GM23338 (cell line): ENCODE data around the gene ZNF740.
"Not testable (repeated sequence)": the region's sequence is repeated elsewhere in the genome, so short reads cannot be mapped to it uniquely, and the experiment has no call there.

Source experiments
- CREB1 ChIP-seq: fragments of 250-450 bp; sonication (Bioruptor Pico); IDR thresholded peaks from 2 replicates; pipeline ENCODE4 v1.5.0; 2020; ENCODE audit warnings: low read depth, mild to moderate bottlenecking, moderate library complexity
- CTCF ChIP-seq, 2 experiments: fragments of 200-600 bp in 1 of 2; sonication (generic) in 1 of 2; conservative IDR thresholded peaks; 2 replicates each; pipeline versions ENCODE4 v1.5.1 to v1.6.1; 2016 to 2017; ENCODE audit warnings: antibody characterized with exemption in 2 of 2, low read depth in 2 of 2, mild to moderate bottlenecking in 2 of 2, moderate library complexity in 1 of 2
- EZH2 ChIP-seq: fragments of 200-600 bp; sonication (generic); IDR thresholded peaks from one replicate; pipeline ENCODE4 v1.8.0; 2017; ENCODE audit warnings: antibody characterized with exemption, mild to moderate bottlenecking, low read depth; ENCODE audit not compliant: unreplicated experiment
- EZH2phosphoT487 ChIP-seq: fragments of 200-600 bp; sonication (generic); IDR thresholded peaks from one replicate; pipeline ENCODE4 v1.8.1; 2018; ENCODE audit warnings: antibody characterized with exemption; ENCODE audit not compliant: unreplicated experiment
- JUNB ChIP-seq: IDR thresholded peaks from one replicate; pipeline ENCODE4 v1.6.1; 2016; ENCODE audit warnings: antibody characterized with exemption; ENCODE audit not compliant: unreplicated experiment
- NANOG ChIP-seq: IDR thresholded peaks from 2 replicates; pipeline ENCODE4 v1.6.1; 2016; ENCODE audit warnings: antibody characterized with exemption, borderline replicate concordance
- POLR2AphosphoS5 ChIP-seq: IDR thresholded peaks from 2 replicates; pipeline ENCODE4 v1.6.1; 2016; ENCODE audit warnings: antibody characterized with exemption, low read depth
- STAT1 ChIP-seq: IDR thresholded peaks from one replicate; pipeline ENCODE4 v1.6.1; 2016; ENCODE audit warnings: antibody characterized with exemption; ENCODE audit not compliant: unreplicated experiment
- ZNF114 ChIP-seq: fragments of 250-450 bp; sonication (Bioruptor Pico); IDR thresholded peaks from 2 replicates; pipeline ENCODE4 v1.5.0; 2020; ENCODE audit warnings: mild to moderate bottlenecking, moderate library complexity
- TF ChIP-seq, protein P1 (sequence below): IDR thresholded peaks from 2 replicates; pipeline ENCODE4 v1.6.1; 2016; ENCODE audit warnings: antibody characterized with exemption
- TF ChIP-seq, protein P2 (sequence below): IDR thresholded peaks from one replicate; pipeline ENCODE4 v1.6.1; 2018; ENCODE audit warnings: antibody characterized with exemption; ENCODE audit not compliant: unreplicated experiment

- not testable (repeated sequence) for TF ChIP-seq ZNF114 (CRISPR knock-in tag); CTCF (conservative IDR thresholded peaks at IDR 0.05; ENCODE audit: low read depth in 2 of 2); POLR2AphosphoS5; EZH2phosphoT487; STAT1; EZH2; JUNB; NANOG; CREB1
- TF ChIP-seq, protein P1, sequence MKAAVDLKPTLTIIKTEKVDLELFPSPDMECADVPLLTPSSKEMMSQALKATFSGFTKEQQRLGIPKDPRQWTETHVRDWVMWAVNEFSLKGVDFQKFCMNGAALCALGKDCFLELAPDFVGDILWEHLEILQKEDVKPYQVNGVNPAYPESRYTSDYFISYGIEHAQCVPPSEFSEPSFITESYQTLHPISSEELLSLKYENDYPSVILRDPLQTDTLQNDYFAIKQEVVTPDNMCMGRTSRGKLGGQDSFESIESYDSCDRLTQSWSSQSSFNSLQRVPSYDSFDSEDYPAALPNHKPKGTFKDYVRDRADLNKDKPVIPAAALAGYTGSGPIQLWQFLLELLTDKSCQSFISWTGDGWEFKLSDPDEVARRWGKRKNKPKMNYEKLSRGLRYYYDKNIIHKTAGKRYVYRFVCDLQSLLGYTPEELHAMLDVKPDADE = not testable (repeated sequence)
- TF ChIP-seq, protein P2, sequence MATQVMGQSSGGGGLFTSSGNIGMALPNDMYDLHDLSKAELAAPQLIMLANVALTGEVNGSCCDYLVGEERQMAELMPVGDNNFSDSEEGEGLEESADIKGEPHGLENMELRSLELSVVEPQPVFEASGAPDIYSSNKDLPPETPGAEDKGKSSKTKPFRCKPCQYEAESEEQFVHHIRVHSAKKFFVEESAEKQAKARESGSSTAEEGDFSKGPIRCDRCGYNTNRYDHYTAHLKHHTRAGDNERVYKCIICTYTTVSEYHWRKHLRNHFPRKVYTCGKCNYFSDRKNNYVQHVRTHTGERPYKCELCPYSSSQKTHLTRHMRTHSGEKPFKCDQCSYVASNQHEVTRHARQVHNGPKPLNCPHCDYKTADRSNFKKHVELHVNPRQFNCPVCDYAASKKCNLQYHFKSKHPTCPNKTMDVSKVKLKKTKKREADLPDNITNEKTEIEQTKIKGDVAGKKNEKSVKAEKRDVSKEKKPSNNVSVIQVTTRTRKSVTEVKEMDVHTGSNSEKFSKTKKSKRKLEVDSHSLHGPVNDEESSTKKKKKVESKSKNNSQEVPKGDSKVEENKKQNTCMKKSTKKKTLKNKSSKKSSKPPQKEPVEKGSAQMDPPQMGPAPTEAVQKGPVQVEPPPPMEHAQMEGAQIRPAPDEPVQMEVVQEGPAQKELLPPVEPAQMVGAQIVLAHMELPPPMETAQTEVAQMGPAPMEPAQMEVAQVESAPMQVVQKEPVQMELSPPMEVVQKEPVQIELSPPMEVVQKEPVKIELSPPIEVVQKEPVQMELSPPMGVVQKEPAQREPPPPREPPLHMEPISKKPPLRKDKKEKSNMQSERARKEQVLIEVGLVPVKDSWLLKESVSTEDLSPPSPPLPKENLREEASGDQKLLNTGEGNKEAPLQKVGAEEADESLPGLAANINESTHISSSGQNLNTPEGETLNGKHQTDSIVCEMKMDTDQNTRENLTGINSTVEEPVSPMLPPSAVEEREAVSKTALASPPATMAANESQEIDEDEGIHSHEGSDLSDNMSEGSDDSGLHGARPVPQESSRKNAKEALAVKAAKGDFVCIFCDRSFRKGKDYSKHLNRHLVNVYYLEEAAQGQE = not testable (repeated sequence)
Measured at GRCh38 chr12:53163008-53163407, 17.5 kb upstream of the ZNF740 start.
